GM21515 (cell line): ENCODE measurements around the gene LRRC3B.

Experiments used
- ATAC-seq: cut with Tn5 transposase; IDR thresholded peaks from one replicate; pipeline ENCODE4 v1.9.1; 2021; ENCODE audit not compliant: unreplicated experiment

The LRRC3B gene

DNA sequence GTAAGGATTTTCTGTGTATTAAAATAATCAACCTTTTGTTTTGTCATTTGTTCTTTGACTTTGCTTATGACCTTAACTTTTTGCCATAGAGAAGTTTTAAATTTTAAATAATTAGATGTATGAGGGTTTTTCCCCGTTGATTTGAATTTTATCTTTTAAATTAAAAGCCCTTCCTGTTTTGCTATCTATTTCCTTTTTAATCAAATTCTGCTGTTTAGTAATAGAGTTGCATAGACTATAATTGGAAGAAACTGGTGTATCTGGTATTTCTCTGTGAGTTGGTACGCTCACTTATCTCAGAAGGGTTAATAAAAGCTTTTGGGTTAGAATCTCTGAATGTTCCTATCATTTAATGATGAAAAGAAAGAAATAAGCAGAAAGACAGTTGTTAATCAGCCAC is 82.2 kb downstream of the LRRC3B start:
- no peak for ATAC-seq

DNA sequence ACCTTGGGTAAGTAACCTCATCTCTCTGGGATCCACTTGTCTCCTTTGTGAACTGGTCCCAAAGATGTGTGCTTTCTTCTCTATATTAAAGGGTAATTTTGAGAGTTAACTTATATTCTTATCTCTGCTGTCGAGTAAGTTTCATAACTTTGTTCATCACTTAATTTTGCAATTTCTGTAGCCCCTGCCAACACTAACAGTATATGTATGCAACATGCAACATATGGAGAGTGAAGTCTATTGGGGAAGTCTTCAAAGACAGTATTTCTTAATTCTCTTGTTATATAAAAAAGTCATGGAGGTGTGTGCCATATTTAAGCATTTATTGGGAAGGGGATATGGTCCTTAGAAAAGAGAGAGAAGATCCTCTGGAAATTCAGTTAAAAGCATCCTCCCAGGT is 85.9 kb downstream of the LRRC3B start:
- ATAC-seq, result no peak

DNA sequence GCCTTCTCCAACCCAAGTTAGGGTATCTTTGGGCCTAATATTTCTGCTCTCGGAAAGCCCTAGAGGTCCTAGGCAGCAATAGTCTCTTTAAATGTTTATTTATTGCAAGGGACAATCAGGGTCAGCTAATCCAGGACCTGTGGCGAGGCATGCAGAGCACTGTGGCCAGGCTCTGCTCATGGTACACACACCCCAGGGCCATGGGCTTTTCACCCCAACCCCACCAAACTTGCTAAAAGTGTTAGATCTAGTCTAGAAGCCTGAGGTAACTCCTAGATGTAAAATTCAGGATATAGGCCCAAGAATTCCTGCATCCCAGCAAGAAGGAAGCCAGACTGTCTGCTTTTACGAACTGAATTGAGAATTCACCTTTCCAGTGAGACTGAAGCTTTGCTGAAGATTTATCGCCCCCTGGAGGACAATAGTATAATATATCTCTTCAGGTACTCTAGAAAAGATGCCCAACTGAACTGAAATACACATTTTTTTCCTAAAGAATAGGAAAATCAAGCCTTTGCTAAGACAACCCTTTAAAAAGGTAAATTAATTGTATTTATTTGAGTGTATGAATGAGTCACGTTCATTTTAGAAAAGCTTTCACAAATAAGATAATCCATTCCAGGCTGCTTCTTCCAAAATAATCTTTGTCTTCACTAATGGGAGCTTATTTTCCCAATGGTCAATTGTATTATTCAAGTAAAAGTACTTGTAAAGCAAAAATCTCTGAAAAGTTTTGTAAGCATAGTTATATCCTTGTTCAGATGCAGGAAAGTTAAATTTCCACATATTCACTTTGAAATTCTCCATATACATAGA is 89.8 kb downstream of the LRRC3B start:
- peak; percentile 56 for ATAC-seq

- no peak for ATAC-seq
Measured at GRCh38 chr3:26713091-26713490, 90.5 kb downstream of the LRRC3B start.

GRCh38 chr3:26714485-26714884 is 91.9 kb downstream of the LRRC3B start:
- ATAC-seq, result no peak

- ATAC-seq, result no peak
Measured at GRCh38 chr3:26715431-26715830, 92.9 kb downstream of the LRRC3B start.

DNA sequence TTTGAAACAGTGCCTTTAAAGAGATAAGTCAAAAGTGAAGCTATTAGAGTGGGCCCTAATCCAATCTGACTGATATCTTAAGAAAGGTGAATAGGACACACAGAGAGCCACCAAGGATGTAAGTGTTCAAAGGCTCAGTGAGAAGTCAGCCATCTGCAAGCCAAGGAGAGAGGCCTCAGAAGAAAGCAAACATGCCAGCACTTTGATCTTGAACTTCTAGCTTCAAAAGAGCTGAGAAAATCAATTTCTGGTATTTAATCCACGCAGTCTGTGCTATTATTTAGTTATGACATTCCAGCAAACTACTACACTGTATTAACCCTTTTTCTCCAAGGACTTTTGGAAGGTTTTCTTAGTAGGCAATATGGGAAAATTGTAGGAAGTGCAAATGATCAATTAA is 95.7 kb downstream of the LRRC3B start:
- ATAC-seq, result no peak

- ATAC-seq, result no peak
Measured at GRCh38 chr3:26719134-26719533, 96.6 kb downstream of the LRRC3B start.

DNA sequence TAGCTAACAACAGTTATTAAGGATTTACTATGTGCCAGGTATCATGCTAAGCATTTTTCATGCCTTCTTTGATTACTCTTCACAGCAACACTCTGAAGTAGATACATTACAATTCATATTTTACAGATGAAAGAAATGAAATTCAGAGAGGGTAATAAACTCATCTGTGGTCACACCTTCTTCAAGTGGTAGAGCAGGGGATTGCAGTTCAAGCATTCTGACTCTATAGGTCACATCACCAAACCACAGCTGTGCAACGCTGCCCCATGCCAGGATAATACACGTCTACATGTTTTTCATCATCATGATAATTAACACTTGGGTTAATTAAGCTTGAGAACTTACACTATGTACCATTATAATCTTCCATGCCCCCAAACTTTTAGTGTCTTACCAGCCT is 98.5 kb downstream of the LRRC3B start:
- no peak for ATAC-seq

GRCh38 chr3:26731843-26732242 is 109.3 kb downstream of the LRRC3B start:
- no peak for ATAC-seq

DNA sequence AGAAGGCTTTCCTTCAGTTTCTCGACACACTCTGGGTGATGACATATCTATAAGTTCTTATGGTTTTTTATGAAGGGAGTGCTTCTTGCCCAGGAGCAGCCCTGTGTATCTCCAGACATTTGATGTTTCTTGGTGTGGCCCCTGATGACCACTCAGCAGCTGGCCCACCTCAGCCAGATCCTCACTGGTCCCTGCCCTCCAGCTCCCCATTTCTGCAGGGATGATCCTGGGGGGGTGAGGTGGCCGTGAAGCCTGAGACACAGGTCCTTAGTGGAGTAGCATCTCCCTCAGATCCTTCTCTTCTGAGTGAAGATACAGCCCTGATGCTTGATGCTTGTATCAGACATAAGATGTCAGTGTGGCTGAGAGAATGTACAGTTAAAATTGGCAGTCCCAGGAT is 127.7 kb downstream of the LRRC3B start:
- ATAC-seq, result no peak

DNA sequence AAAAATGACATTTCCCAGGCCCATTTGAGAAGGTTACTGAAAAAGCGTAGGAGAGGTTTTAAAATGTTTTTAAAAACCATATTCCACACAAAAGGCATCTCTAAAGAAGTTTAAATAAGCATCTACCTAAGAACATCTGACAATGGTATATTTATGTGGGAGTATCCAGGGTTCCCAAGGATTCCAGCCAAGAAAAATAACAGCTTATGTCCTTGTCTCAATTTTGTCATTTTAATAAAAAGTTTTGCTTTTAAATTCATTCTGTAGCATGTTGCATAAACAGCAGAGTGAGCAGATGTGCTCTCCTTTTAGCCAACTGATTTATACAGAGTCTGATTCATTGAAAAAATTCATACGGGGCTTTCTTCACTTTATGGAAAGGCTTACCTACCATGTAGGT is 129.9 kb downstream of the LRRC3B start:
- no peak for ATAC-seq

GRCh38 chr3:26753095-26753494 is 130.5 kb downstream of the LRRC3B start:
- ATAC-seq, result no peak

GRCh38 chr3:26757978-26758377 is 135.4 kb downstream of the LRRC3B start:
- ATAC-seq, result no peak
